GM12874 (cell line): ENCODE data around the gene FOXO1.

Source experiments
- TF ChIP-seq, protein P1 (sequence below): IDR thresholded peaks from 2 replicates; pipeline ENCODE4 v1.5.1; 2011; ENCODE audit warnings: low read depth, mild to moderate bottlenecking, control low read depth, low read length, moderate library complexity; ENCODE audit not compliant: insufficient read depth

FOXO1 gene

GRCh38 chr13:40609972-40610726 is 56.3 kb downstream of the FOXO1 start:
- TF ChIP-seq, protein P1, sequence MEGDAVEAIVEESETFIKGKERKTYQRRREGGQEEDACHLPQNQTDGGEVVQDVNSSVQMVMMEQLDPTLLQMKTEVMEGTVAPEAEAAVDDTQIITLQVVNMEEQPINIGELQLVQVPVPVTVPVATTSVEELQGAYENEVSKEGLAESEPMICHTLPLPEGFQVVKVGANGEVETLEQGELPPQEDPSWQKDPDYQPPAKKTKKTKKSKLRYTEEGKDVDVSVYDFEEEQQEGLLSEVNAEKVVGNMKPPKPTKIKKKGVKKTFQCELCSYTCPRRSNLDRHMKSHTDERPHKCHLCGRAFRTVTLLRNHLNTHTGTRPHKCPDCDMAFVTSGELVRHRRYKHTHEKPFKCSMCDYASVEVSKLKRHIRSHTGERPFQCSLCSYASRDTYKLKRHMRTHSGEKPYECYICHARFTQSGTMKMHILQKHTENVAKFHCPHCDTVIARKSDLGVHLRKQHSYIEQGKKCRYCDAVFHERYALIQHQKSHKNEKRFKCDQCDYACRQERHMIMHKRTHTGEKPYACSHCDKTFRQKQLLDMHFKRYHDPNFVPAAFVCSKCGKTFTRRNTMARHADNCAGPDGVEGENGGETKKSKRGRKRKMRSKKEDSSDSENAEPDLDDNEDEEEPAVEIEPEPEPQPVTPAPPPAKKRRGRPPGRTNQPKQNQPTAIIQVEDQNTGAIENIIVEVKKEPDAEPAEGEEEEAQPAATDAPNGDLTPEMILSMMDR, result no peak

DNA sequence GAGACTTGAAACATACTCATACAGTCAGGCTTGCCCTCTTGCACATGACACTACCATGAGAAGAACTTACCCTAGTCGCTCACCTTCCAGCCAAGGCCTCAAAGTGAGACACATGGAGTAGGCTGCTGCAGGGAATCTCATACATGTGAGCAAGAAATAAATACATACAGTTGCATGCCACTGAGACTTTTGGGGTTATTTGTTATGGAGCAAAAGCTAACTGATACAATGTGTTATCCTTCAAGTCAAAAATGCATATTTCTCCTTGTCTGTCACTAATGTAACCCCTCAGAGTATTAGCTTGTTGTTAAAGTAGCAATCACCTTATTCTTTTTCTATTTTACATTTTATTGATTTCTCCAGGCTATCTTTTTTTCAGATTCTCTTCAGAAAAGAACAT is 58.1 kb downstream of the FOXO1 start:
- TF ChIP-seq, protein P1, result no peak

GRCh38 chr13:40605573-40605972 is 60.9 kb downstream of the FOXO1 start:
- TF ChIP-seq, protein P1, result no peak

- TF ChIP-seq, protein P1, result no peak
Measured at GRCh38 chr13:40604135-40604534, 62.3 kb downstream of the FOXO1 start.

- TF ChIP-seq, protein P1, result no peak
Measured at GRCh38 chr13:40600149-40600751, 66.2 kb downstream of the FOXO1 start.

DNA sequence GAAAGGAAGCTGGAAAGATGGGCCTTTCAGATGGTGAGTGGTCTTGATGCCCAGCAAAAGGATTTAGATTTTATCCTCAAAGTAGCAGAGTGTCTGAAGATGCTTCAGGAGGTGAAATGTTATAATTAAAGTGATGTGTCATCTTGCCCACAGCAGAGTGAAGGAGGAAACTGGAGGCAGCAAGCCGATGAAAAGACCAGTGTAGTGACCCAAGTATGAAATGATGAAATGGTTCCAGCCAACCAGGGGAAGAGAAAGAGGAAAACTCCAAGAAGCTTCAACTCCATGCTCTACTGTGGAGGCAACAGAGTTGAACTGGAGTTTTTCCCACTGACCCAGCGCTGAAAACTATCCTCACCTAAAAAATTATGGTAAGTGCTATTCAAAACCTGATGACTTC is 66.7 kb downstream of the FOXO1 start:
- TF ChIP-seq, protein P1, result no peak

DNA sequence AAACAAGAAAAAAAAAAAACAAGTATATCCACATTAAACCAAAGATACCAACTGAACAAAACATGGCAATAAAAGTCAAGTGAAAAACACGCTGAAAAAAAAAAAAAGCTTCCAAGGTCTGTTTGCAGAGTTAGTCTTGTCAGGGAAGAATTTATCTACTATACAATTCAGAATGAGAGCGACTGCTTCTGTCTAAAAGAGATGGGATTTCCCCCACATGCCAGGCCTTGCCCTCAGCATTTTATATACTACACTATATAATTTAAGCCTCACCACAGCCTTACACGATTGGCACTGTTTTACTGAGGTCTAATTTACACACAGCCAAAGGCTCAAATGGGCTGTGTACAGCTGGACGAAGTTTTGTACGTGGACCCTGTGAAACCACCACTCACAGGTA is 67.3 kb downstream of the FOXO1 start:
- TF ChIP-seq, protein P1, result no peak
